Activated CD4-positive, alpha-beta T cell treated with anti-CD3 and anti-CD28 coated beads for 48 hours (primary cell): Measurements from ENCODE around the gene KLRD1.
"Not testable (repeated sequence)": the region's sequence is repeated elsewhere in the genome, so short reads cannot be mapped to it uniquely, and the experiment has no call there.

Source experiments
- DNase-seq: peaks from one replicate; pipeline ENCODE4 v3.0.0-alpha.2; 2020

The KLRD1 gene, protein sequence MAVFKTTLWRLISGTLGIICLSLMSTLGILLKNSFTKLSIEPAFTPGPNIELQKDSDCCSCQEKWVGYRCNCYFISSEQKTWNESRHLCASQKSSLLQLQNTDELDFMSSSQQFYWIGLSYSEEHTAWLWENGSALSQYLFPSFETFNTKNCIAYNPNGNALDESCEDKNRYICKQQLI

DNA sequence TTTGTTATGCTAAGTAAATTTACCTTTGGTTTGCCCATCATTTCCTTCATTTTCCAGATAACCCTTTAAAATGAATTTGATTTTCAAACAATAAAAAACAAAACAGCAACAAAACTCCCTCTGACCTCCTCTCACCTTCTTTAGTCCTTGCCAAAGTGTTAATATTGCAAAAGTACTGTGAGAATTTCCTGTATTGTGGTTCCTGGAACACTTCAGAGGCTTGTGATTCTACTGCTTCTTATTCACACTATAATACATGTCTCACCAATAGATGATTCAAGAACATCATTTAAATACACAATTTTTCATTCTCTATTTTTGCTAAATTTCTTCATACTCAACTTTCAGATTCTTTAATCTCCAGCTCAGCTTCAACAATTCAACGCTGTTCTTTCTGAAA, at the start of gene KLRD1:
TSS of gene KLRD1 (plus strand) at position 241 of the 400 bp plus-strand sequence. CDS start 208 bp downstream, outside the sequence.
- DNase-seq: no peak

DNA sequence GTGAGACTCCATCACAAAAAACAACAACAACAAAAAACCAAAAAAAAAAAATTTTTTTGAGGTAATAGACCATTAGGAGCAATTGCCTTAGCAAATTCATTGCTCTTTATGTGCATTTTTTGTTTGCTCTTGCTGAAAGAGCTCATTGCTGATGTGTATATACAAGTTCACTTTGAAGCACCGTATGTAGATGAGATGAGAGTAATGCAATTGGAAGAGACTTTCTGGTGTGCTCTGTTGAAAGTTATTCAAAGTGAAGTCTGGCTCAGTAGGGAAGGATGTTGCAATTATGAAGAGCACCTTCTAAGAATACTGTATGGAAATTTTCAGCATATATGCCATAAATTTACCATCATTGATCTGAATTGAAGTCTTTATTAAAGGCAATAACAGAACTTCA, 46.7 kb upstream of the KLRD1 start:
- no peak for DNase-seq

DNA sequence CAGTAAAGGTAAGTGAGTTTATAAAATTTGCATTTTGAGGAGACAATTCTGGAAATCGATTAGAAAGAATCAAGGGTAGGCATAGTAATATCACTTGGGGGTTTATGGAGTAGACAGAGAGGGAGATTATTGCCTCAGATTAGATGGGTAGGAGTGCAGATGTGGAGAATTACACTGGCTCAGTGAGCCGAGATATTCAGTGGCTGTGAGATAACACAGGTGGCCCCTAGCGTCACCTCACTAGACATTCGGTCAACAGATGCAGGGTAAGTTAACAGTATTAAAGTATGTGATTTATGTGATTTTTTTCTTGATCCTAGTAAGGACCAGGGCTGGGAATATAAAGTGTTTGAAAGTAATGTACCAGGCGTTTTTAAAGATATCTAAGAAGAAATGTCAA, 39.6 kb upstream of the KLRD1 start:
- no peak for DNase-seq

DNA sequence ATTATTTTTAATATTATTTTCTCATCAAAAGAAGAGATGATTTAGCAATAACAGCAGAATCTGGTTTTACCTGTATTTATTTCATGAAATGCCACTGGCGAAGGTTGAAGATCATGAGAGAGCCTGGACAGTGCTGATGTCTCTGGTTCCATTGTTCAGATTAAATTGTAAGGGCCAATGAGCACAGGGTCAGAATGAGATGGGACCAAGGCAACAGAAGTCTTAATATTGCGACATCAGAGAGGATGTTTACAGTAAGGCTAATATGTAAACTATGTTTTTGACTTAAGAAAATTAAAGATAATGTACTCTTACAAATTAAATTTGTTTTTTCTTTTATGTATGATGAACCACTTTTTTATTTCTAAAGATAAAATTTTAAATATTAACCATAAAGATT, 35.2 kb upstream of the KLRD1 start:
- DNase-seq: no peak

DNA sequence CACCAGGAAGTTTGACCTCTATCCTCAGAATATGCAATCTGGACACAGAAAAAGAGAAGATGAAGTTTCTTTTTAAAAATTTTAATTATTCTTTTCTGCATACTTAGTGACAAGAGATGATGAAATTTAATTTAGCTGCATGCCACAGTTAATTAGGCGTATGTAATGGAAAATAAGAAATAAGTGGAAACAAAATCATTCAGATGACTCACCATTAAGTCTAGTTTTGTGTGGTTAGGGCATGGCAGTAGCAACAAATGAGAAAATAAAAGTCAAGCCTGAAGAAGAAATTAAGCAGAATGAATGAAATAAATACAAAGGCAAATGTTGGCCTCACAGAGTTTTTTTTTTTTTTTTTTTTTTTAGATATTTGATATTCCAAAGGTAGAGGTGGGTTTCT, 30.9 kb upstream of the KLRD1 start:
- DNase-seq: no peak

DNA sequence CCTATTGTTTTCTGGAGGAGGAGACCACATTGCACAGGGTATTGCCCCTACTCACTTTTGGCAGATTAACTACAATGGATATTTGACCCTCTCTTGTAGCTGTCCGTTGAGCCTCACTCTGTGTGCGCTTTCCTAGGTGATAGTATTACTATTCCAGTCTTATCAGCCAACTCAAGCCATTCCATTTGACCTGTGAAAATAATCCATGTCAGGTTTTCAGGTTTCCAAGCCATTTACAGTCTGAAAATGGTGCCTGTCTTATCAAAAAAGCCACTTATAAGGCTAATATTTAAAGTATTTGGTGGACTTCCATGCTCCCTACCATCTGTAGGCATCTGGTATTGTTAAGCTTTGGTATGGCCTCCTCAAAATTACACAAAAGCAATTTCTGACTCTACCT, 29.6 kb upstream of the KLRD1 start:
- DNase-seq: no peak

DNA sequence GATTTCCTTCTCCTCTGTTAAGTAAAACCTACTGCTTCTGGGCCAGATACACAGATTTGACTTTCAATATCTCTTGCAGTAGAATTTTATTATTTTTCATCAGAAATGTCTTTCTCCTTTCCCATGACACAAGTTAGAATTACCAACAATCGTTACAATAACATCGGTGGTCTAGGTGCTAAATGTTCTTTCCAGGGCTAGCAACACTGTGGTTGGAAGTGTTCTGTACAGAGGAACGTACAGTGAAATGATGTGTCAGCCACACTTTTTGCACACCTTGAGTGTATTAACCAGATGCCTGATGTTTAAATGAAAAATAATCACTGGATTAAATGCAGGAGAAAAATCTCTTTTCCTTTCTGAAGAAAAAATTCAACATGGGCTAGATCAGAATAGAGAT, 27.7 kb upstream of the KLRD1 start:
- DNase-seq: no peak

DNA sequence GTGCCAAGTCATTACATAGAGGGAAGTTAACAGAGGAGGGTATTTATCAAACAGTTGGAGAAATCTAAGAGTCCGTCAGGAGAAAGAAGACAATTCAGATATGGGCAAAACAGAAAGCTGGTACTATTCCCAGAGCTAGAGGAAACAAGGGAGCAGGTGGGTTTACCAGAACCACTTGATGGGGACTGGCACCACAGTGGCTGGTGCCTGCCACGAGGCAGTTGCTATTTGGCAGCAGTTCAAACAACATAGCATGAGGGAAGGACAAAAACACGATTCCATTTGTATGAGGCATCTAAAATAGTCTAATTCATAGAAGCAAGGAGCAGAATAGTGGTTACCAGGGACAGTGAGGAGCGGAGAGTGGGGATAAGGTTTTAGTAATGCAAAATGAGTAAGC, 24.6 kb upstream of the KLRD1 start:
- no peak for DNase-seq

DNA sequence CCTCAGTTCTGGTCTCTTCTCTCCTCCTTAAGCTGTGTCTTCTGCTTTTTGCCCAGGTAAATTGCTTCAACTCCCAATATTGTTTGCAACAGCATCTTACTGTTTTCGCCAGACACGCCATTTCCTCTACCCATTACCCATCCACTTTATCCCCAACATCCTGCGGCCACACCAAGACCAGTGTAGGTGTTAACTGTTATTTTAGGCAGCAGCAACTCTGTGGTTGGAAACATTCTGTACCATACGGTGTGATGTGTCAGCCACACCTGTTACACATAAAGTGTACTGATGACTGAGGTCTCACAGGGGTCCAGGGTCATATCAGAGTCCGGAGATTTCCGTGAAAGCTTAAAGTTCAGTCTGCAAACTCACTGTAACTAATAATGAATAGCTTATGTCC, 21.8 kb upstream of the KLRD1 start:
- DNase-seq: peak; percentile 40

DNA sequence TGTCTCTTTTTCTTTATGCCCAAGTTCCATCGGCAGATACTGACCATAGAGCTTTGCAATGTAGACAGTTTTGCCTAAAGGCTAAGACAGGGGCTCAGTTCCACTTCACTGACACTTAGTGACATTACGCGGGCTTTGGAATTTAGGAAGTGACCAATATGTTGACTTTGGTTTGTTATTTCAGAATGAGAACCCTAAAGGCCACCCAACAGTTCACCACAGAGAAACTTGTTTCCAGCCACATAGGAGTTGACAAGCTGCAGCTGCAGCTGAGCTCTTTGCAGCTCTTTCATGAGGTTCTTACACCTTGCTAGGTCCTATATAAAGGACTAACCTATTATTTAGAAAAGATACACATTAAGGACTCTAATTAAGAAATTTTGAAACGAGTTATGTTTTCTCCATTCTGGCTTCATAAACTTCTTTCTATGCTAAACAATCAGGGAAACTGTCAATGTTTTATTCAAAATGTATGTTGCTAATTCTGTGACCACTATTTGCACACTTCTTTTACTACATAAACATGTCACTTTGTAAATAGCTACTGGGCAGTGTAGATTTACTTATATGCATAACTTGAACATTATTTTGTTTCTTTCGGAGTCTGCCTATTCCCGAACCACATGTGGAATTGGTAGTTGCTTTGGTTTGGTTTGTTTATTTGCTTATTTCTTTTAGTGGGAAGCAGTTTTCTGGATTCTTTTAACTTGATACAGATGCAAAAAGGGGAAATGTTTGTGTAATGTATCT, 18.5 kb upstream of the KLRD1 start:
- DNase-seq: no peak

DNA sequence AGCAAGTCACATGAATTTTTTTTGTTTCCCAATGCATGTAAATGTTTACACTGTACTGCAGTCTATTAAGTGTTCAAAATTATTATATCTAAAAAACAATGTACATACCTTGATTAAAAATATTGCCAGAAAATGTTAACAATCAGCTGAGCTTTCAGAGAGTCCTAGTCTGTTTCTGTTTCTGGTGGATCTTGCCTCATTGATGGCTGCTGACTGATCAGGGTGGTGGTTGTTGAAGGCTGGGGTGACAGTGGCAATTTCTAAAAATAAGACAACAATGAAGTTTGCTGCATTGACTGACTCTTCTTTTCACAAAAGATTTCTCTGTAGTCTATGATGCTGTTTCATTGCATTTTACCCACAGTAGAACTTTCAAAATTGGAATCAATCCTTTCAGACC, 16.6 kb upstream of the KLRD1 start:
- no peak for DNase-seq

DNA sequence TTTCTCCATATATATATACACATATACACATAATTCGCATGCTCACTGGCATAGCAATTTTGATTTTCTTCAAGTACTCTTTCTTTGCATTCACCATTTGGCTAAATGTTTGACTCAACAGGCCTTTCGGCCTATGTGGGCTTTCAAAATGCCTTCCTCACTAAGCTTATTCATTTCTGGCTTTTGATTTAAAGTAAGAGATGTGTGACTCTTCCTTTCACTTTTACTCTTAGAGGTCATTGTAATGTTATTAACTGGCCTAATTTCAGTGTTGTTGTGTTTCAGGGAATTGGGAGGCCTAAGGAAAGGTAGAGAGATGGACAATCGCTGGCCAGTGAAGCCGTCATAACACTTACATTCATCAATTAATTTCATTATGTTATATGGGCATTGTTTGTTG, 14.5 kb upstream of the KLRD1 start:
- DNase-seq: no peak

DNA sequence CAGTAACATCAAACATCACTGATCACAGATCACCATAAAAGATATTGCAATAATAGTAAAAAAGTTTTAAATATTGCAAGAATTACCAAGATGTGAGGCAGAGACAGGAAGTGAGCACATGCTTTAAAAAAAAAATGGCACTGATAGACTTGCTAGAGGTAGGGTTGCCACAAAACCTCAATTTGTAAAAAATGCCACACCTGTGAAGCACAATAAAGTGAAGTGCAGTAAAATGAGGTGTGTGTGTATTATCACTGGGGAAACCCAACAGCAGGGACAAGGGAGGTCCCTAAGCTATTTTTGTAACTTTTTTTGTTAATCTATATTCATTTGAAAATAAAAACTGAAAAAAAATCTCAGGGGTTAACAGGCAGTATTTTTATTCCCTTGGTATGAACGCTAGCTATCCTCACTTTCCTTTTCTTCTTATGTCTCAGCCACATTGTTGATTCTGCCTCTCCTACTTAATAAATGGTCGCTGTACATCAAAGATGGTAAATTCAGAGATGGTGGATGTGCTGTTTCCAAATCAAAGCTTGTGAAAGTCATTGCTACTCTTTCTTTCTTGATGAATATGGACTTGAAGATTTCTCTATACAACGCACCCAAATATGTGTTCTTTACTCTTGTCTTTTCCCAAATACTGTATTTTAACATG, 14.0 kb upstream of the KLRD1 start:
- DNase-seq: no peak

DNA sequence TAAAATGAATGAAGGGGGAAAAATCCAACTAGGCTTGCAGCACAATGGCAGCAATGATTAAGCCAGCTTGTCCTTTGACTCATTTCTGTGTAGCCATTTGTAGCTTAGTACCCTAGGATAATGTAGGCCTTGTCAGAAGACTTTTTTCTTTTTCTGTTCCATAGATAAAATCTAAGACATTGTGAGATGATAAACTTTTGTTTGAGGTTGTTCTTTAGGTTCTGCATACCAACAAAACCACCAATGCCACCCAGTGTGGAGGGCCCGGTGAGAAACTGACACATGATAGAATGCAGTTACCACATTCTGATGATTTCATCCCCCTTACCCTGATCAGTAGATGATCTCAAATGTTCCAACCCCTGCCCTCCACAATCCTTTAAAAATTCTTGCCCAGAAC, 6.6 kb upstream of the KLRD1 start:
- DNase-seq: peak; percentile 55

DNA sequence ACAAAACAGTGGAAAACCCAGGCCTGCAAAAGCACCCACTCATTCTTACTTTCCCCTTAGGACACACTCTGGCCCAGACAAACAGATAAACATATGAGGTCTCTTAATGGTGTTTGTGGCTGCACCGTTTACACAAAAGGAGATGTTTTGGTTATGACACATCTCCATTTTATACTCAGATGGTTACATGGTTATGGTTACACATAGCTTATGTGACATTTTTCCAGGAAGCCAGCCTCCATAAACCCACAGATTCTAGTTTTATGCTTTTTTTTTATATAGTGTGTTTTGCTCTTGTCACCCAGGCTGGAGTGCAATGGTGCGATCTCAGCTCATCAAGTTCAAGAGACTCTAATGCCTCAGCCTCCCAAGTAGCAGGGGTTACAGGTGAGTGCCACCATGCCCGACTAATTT, 3.5 kb upstream of the KLRD1 start:
- peak; percentile 52 for DNase-seq

DNA sequence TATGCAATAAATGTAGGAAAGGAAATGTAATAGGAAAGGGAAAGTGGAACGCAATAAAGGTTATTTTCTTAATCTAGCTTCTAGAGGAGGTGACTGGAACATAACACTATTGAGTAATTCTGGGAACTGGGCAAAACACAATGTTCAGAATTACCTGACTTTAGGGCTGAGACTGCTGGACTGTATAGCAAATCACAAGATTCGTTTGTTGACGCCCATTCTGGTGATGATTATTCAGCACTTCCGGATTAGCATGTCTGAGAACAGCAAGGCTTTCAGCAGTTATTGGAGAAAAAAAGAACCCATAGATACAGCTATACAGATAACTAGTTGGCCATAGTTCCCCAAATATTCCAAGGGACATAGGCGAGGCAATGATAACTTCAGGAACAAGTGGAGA, 2.3 kb upstream of the KLRD1 start:
- DNase-seq: no peak

DNA sequence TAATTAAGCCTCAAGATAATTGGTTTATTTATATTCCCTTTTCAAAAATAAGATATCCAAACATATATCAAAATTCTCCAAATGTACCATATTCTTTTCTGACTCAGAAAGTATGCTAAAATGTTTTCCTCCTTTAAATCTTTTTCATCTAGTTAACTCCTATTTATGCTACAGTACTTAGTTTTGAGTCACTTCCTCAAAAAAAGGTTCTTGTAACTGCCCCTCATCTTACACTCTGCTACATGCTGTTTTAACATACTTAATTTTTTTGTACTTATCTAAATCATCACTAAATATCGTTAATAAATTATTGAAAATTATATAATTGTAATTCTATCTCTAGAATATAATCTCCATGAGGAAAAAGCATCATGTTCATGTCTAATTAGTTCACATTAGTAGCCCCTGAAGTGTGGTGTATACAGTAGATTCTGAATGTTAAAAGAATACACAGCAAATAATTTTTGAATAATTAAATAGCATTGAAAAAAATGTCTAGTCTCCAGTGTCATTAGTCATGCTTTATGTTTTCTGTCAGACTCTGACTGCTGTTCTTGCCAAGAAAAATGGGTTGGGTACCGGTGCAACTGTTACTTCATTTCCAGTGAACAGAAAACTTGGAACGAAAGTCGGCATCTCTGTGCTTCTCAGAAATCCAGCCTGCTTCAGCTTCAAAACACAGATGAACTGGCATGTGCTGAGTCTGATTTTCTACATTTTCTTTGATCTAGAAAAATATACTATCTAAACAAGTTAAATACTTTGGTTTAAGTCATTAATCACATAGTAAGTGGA, 3.5 kb downstream of the KLRD1 start:
- DNase-seq: no peak

DNA sequence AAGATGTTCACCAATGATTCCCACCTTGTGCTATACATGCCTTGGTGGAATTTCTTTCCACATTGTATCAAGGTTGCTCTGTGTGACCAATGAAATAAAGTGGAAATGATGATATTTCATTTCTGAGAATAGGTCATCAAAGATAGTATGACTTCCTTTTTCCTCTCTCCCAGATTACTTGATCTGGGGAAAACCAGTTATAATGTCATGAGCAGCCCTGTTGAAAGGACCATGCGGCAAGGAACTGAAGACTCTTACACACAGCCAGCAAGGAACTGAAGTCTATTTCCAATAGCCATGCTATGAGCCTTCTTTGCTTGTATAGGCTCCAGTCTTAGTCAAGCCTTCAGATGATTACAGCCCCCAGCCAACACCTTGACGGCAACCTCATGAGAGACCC, 11.7 kb downstream of the KLRD1 start:
- DNase-seq: no peak

DNA sequence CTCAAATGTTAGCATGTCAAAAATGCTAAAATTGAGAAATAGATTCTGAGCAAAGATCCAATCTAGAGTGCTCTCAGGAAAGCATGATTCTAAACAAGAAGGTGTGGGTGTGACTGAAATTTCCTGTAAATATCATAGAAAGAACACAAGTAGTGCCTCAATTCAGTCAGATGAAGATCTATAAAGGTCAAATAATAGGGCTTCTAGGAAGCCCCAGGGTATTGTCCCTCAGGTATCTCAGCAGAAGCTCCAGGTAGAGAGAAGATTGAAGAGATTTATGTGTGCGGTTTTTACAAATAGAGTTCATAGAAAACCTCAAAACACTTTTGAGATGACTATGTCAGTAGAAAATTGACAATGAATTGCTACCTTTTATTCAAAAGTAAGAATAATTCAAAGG, 13.0 kb downstream of the KLRD1 start:
- DNase-seq: no peak

DNA sequence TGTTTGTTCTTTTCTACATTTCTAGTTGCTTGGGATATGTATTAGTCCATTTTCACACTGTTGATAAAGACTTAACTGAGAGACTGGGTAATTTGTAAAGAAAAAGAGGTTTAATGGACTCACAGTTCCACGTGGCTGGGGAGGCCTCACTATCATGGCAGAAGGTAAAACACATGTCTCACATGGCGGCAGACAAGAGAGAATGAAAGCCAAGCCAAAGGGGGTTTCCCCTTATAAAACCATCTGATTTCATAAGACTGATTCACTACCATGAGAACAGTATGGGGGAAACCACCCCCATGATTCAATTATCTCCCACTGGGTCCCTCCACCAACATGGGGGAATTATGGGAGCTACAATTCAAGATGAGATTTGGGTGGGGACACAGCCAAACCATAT, 21.0 kb downstream of the KLRD1 start:
- DNase-seq: not testable (repeated sequence)

DNA sequence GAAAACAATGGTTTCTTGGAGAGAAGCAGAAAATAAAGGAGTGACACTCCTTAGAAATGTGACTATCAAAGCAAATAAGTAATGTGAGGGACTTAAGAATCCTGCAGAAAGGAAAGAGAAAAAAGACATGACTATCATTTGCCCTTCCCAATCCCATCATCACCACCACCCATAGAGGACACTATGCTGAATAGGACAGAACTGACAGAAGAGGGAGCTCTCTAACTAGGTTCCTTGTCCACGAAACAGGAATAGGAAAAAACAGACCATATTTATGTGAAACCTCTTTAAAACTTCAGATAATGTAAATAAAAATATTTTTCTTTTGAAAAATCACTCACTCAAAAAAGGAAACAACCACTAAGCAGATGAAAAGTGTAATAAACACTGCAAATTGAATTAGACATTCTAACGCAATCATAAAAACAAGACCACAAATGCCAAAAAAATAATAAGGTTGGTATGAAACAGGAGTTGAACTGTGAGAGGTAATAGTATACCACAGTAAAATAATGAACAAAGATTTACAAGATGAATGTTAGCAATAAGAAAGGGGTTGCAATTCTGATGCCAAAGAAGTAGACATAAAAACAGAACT, 24.1 kb downstream of the KLRD1 start:
- no peak for DNase-seq

DNA sequence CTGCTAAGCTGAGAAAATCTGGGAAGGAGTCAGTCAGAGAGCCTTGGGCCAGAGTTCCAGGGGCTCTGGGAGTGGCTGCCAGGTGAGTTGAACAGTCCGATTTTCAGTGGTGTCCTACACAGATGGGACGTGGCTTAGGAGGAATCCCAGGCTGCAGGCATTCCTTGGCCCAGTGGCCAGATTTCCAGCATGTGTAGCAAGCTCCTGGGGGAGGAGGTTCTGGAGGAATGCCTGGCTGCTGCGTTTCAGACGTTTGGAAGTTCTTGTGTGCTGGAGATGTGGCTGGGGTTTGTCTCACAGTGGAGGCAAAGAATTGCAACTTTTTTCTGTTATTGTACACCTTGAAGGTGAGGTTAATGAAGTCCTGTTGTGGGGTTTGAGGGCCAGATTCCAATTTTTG, 28.5 kb downstream of the KLRD1 start:
- not testable (repeated sequence) for DNase-seq

DNA sequence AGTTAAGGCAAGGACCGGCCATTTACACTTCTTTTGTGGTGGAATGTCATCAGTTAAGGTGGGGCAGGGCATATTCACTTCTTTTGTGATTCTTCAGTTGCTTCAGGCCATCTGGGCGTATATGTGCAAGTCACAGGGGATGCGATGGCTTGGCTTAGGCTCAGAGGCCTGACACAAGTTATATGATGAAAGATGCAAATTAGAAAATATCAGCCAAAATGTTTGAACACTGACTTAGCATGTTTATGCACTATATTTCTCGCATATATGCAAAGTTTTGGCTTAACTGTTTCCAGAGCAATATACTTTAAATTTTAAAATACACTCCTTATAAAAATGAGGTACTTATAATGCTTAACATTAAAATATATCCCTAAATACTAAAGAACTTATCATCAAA, 30.8 kb downstream of the KLRD1 start:
- DNase-seq: not testable (repeated sequence)
